ENCODE measurements around the gene KREMEN2.
"Not testable (repeated sequence)": the region's sequence is repeated elsewhere in the genome, so short reads cannot be mapped to it uniquely, and the experiment has no call there.

The KREMEN2 gene, protein sequence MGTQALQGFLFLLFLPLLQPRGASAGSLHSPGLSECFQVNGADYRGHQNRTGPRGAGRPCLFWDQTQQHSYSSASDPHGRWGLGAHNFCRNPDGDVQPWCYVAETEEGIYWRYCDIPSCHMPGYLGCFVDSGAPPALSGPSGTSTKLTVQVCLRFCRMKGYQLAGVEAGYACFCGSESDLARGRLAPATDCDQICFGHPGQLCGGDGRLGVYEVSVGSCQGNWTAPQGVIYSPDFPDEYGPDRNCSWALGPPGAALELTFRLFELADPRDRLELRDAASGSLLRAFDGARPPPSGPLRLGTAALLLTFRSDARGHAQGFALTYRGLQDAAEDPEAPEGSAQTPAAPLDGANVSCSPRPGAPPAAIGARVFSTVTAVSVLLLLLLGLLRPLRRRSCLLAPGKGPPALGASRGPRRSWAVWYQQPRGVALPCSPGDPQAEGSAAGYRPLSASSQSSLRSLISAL

DNA sequence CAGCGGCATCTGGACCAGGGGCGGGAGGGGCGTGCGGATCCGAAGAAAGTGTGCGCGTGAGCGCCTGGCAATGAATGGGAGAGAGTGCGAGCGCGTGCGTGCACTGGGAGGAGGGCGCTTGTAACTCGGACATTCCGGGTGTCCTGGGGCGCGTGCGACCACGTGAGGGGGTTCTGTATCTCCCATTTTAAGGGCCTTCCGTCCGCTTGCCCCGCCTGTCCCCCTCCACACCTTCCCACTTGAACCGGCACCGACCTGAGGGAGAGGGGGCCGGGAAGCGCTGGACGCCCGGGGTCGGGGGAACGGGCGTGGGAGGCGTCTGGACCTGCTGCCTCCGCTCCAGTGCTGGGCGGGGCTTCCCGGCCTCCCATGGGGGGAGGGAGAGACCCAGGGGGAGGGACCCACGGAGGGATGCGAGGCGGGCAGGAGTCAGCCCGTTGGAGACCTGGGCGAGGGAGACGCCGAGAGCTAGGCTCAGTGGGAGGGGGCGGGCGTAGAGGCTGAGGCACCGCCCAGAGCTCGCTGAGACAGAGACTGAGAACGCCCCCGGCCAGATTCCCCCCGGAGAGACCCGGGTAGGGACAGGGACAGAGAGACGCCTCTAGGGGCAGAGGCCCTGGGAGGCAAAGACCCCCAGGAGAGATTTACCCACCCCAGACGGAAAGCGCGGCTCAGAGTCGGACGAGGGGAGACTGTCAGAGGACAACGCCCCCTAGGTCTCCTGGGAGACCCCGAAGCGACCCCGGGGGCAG, at the start of gene KREMEN2:
Gene KREMEN2 (plus strand): TSS at position 553 of the 752 bp plus-strand sequence. CDS start 246 bp downstream, outside the sequence.
- peak; percentile 60 for DNase-seq

DNA sequence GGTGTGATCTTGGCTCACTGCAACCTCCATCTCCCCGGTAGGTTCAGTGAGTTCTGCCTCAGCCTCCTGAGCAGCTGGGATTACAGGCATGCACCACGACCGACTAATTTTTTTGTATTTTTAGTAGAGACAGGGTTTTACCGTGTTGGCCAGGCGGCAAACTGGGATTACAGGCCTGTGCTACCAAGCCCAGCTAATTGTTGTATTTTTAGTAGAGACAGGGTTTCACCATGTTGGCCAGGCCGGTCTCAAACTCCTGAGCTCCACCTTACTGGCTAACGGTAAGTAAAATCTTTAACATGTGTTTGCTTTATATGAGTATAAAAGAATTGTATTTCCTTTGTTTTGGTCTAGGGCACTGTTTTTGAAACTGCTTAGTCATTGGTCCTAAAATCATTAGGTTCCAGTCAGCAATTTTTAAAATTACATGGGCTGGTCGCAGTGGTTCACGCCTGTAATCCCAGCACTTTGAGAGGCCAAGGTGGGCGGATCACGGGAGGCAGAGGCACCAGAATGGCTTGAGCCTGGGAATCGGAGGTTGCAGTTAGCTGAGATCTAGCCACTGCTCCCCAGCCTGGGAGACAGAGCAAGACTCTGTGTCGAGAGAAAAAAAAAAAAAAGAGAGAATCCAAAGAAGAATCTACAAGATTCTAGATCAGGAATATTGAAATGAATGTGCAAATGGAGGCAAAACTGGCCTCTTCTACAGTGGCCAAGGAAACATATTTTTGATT, 48.7 kb upstream of the KREMEN2 start:
- no peak for DNase-seq

DNA sequence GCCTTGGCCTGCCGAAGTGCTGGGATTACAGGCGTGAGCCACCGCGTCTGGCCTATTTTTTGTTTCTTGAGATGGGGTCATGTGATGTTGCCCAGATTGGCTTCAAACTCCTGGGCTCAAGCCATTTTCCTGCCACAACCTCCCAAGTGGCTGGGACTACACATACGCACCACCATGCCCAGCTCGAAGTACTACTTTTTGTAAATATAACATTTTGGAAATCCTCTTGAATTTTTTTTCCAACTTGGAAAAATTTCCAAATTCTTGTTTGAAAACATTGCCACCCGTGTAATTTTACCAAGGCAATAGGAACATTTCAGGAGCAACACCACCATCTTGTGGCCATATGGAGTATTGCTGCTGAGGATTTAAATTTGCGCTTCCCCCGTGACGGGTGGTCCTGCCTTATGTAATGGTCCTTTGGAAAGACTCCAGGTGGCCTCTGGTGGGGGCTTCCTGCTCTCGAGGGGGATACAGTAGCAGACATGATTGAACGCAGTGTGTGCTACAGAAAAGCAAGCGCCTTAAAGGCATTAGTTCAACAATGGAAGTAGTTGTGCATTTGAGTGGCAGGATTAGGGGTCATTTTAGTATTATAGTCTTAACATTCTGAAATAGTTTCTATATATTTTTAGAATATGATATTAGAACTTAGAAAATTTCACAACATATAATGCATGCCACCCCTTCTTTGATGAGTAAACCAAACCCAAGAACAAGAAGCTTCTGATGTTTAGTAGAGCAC, 44.4 kb upstream of the KREMEN2 start:
- DNase-seq, result peak; percentile 65

DNA sequence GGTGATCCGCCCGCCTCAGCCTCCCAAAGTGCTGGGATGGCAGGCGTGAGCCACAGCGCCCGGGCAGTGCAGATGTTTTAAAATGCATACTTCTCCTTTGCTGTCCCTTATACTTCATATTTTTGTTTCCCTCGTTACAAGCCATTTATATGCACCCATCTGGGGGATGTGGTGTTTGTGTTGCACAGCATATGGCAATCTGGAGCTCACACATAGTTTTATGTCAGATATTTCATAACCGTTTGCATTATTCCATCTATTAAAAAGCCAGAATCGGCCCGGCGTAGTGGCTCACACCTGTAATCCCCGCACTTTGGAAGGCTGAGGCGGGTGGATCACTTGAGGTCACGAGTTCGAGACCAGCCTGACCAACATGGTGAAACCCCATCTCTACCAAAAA, 40.6 kb upstream of the KREMEN2 start:
- no peak for DNase-seq

DNA sequence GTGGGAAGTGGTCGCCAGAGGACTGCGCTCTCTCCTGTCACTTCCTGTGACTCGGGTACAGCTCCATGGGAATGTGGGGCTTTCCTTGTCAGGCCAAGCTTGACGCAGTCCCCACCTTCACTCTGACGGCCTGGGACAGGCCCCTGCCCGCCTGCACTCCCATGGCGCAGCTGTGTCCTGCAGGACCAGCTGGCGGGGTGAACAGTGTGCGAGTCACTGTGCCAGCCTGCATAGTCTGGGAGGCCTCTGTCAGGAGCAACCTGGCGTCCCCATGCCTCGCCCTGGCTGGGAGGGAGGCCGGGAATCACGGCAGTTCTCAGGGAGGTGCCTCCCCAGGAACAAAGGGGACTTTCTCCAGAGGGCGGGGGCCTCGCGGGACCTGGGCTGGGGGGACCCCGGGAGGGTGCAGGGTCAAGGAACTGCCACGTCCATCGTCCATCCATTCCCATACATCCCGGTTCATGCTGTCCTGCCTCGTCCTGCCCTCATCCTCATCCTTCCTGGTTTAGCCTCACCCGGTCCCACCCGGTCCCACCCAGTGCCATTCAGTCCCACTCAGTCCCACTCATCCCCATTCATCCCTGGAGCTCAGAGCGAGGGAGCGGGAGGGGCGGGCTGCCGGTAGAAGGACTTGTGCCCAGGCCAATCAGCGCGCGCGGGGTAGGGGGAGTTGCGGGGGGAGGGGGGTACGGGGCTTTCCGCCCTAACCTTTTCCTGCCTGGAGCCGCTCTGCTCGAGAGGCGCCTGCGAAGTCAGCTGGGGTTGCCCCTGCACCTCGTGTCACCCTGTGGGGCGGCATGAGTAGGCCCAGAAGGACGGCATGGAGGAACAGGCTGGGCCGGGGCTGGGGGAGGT, 38.9 kb upstream of the KREMEN2 start:
- DNase-seq, result no peak

DNA sequence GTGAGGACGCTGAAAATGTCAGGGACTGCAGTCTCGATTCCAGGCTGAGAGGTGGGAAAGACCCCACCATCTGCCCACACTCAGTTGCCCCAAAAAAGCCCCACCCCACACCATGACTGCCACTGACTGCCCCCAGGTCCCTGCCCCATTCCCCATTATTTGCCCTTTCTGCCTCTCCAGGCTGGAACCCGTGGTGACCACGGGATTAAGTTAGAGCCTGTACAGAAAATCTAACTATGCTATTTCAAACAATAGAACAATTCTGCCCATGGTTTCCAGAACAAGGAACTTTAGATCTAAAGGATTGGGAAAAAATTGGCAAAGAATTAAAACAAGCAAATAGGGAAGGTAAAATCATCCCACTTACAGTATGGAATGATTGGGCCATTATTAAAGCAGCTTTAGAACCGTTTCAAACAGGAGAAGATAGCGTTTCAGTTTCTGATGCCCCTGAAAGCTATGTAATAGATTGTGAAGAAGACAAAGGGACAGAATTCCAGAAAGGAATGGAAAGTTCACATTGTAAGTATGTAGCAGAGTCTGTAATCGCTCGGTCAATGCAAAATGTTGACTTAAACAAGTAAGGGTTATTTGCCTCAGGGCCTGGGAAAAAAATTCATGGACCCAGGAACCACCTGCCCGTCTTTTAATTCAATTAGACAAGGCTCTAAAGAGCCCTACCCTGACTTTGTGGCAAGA, 38.0 kb upstream of the KREMEN2 start:
- DNase-seq, result no peak

DNA sequence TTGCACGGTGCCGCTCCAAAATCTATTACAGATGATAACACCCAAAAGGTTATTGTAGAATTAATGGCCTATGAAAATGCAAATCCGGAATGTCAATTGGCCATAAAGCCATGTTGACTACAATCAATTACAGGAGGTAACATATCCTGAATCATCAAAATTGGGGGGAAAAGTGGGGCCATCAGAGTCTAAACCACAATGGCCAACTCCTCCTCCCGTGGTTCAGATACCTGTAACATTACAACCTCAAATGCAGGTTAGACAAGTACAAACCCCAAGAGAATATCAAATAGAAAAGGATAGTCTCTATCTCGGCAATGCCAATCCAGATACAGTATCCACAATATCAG, 37.5 kb upstream of the KREMEN2 start:
- DNase-seq, result no peak

DNA sequence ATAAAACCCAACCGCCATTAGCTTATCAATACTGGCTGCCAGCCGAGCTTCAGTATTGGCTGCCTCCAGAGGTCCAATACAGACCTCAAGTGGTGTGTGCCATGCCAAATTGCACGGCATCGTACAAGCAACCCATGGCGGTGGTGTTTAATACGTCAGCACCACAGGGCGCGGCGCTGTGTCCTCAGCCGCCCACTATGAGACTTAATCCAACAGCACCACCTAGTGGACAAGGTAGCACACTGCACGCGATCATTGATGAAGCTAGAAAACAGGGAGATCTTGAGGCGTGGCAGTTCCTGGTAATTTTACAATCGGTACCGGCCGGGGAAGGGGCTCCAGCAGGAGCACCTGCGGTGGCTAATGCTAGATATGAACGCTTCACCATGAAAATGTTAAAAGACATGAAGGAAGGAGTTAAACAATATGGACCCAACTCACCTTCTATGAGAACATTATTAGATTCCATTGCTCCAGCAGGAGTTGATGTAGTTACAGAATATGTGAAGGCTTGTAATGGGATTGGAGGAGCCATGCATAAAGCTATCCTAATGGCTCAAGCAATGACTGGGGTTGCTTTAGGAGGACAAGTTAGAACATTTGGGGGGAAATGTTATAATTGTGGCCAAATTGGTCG, 36.9 kb upstream of the KREMEN2 start:
- peak; percentile 84 for DNase-seq

DNA sequence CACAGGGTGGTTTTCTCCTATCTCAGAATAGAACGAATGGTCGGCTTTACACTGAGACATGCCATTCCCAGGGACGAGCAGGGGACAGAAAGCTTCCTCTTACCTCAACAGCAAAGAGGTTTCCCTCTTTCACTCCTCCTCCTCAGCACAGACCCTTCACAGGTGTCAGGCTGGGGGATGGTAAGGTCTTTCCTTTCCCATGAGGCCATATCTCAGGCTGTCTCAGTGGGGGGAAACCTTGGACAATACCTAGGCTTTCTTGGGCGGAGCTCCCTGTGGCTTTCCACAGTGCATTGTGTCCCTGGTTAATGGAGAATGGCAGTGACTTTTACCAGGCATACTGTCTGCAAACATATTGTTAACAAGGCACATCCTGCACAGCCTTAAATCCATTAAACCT, 35.9 kb upstream of the KREMEN2 start:
- not testable (repeated sequence) for DNase-seq

DNA sequence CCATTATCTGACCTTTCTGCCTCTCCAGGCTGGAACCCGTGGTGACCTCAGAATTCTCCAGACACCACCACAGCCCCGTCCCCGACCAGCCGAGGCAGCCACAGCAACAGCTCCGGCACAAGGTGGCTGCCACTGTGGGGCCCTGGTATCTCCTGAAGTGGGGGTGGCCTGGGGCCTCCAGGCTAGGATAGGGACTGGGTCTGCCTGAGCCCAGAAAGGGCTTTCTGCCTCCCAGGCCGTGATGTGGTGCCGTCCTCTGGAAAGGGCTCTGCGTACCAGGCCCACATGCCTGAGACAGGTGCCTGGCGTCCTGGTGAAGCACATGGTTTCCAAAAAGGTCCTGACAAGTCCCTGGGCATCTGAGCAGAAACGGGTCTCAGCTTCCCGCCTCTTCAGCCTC, 35.3 kb upstream of the KREMEN2 start:
- DNase-seq, result no peak

DNA sequence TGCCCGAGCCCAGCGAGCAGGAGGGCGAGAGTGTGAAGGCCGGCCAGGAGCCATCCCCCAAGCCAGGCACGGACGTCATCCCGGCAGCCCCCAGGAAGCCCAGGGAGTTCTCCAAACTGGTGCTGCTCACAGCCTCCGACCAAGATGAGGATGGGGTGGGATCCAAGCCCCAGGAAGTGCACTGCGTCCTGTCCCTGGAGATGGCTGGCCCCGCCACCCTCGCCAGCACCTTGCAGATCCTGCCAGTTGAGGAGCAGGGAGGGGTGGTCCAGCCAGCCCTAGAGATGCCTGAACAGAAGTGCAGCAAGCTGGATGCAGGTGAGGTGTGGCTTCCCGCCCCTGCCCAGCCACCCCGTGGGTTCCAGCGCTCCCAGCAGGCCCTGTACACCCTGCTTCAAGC, 34.4 kb upstream of the KREMEN2 start:
- no peak for DNase-seq

DNA sequence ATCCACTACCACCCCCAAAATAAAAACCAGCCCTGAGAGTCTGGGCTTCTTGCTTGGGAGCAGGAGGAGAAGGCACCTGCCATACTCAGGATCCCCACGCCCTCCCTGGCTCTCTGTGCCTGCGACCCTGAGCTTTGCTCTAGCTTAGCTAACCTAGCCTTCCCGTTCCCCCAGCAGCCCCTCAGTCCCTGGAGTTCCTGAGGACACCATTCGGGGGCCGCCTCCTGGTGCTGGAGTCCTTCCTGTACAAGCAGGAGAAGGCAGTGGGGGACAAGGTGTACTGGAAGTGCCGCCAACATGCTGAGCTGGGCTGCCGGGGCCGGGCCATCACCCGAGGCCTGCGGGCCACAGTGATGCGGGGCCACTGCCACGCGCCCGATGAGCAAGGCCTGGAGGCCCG, 33.8 kb upstream of the KREMEN2 start:
- DNase-seq, result no peak

DNA sequence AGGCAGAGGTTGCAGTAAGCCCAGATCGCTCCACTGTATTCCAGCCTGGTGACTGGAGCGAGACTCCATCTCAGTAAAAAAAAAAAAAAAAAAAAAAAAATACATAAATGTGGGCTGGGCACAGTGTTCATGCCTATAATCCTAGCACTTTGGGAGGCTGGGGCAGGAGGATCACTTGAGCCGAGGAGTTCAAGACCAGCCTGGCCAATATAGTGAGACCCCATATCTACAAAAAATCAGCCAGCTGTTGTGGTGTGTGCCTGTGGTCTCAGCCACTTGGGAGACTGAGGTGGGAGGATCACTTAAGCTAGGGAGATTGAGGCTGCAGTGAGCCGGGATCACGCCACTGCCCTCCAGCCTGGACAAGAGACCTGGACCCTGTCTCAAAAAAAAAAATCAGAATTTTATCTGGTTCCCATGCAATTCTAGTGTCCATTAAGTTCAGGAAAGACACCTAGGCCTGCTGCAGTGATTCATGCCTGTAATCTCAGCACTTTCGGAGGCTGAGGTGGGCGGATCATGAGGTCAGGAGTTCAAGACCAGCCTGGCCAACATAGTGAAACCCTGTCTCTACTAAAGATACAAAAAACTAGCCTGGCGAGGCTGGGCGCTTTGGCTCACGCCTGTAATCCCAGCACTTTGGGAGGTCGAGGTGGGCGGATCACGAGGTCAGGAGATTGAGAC, 32.7 kb upstream of the KREMEN2 start:
- DNase-seq, result not testable (repeated sequence)

DNA sequence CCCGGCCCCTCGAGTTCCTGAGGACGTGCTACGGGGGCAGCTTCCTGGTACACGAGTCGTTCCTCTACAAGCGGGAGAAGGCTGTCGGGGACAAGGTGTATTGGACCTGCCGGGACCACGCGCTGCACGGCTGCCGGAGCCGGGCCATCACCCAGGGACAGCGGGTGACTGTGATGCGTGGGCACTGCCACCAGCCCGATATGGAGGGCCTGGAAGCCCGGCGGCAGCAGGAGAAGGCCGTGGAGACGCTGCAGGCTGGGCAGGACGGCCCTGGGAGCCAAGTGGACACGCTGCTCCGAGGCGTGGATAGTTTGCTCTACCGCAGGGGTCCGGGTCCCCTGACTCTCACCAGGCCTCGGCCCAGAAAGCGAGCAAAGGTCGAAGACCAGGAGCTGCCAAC, 30.9 kb upstream of the KREMEN2 start:
- DNase-seq, result no peak

DNA sequence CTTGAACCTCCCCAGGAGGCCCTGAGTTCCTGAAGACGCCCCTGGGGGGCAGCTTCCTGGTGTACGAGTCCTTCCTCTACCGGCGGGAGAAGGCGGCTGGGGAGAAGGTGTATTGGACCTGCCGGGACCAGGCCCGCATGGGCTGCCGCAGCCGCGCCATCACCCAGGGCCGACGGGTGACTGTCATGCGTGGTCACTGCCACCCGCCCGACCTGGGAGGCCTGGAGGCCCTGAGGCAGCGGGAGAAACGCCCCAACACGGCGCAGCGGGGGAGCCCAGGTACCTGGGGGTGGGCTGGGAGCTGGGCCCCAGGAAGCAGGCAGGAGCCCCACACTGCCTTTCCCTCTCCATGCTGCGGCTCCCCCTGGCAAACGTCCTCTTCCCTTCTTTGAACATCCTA, 30.4 kb upstream of the KREMEN2 start:
- DNase-seq, result no peak

DNA sequence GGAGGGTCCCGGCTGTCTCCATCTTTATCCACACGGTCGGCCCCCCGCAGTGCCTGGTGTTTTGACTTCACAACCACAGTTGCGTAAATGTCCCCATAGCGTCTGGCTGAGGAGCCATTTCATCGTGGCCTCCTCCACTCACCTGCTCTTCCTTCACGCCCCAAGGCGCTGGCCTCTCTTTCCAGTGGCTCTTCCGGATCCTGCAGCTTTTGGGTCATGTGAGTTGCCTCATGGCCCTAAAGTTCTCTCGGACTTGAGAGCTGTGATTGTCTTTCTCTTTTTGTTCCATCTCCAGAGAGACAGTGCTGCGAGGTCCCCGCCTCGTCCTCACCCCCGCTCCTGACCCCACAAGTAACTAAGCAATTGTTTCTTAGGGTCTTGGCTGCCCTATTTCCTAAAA, 29.6 kb upstream of the KREMEN2 start:
- DNase-seq, result no peak

DNA sequence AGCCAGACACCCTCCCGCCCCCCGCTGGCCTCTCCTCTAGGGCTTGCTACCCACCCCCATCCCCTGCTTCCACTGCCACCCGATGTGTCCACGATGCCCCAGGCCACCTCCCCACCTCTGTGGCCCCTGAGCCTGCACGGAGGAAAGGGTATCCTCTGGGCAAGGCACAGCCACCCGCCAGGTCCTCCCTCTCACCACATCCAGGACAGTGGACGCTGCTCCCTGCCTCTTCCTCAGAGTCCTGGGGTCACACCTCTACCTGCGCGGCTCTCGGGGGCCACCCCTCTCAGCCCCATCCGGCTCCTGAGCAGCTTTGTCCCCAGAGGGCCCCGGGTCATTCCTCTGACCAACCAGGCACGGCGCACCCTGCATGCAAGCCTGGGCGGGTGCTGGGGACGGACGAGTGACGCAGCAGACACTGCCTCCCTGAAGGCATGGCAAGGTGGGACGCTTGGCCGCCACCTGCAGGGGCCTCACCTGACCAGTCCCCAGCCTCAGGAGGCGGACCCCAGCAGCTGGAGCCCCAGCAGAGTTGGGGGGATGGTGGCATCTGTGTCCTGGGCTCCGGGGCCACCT, 27.6 kb upstream of the KREMEN2 start:
- no peak for DNase-seq

DNA sequence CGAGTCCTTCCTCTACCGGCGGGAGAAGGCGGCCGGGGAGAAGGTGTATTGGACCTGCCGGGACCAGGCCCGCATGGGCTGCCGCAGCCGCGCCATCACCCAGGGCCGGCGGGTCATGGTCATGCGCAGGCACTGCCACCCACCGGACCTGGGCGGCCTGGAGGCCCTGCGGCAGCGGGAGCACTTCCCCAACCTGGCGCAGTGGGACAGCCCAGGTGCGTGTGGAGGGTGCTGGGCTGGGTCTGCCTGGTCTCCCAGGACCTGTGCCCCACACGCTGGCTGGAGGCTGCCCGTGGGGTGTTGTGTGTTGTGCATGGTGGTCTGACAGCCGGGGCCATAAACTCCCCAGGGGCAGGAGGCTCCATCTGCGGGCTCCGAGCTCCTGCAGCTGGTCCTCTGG, 26.9 kb upstream of the KREMEN2 start:
- DNase-seq, result no peak

DNA sequence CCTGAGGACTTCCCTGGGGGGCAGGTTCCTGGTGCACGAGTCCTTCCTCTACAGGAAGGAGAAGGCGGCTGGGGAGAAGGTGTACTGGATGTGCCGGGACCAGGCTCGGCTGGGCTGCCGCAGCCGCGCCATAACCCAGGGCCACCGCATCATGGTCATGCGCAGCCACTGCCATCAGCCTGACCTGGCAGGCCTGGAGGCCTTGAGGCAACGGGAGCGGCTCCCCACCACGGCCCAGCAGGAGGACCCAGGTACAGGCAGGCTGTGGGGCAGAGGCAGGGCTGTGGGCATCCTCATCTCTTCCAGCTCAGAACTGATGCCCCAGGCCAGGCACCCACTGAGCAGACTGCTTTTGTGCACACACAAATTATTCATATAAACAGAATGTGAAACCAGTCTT, 25.9 kb upstream of the KREMEN2 start:
- DNase-seq, result no peak

DNA sequence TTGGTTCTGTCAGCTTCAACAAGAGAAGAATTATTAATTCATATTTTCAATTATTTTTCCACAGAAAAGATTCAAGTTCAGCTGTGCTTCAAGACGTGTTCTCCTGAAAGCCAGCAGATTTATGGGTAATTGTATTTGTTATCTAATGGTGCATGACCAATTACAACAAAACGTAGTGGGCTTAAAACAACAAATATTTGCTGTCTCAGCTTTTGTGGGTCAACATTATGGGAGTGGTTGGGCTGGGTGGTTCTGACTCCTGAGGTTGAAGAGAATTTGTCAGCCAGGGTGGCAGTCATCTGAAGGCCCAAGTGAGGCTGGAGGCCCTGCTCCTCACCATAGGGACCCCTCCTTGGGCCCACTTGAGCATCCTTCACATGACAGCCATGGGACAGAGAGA, 24.1 kb upstream of the KREMEN2 start:
- DNase-seq, result no peak
